Keratinocyte (primary cell): Measurements from ENCODE around the gene MX1.

Experiments
- CTCF ChIP-seq, 3 experiments: IDR thresholded peaks in 1 of 3; conservative IDR thresholded peaks in 1 of 3; optimal IDR thresholded peaks in 1 of 3; 2 replicates in 2 of 3; 3 replicates in 1 of 3; pipeline versions ENCODE3 to v1.5.1; 2011; ENCODE audit warnings: low read length in 3 of 3, mild to moderate bottlenecking in 3 of 3, moderate library complexity in 2 of 3, control low read depth in 1 of 3, inconsistent platforms in 1 of 3; ENCODE audit not compliant: insufficient read depth in 2 of 3; ENCODE audit errors: extremely low read depth in 1 of 3
- EZH2 ChIP-seq: IDR thresholded peaks from one replicate; pipeline ENCODE4 v1.6.1; 2012; ENCODE audit warnings: inconsistent platforms, mild to moderate bottlenecking, low read length, moderate library complexity

- no peak for TF ChIP-seq CTCF (optimal IDR thresholded peaks at IDR 0.05 in 1 of 3, IDR thresholded peaks at IDR 0.05 in 1 of 3, conservative IDR thresholded peaks at IDR 0.05 in 1 of 3; ENCODE audit: extremely low read depth in 1 of 3, insufficient read depth in 2 of 3, low read length in 3 of 3)
- no peak for TF ChIP-seq EZH2
These were observed 15.7 kb upstream of the MX1 start for GRCh38 chr21:41410361-41410760.
